Cardiac muscle cell (in vitro differentiated cells and primary cell): ENCODE data around the gene DIS3. TPM values are rescaled to one million over a fixed set of nuclear protein-coding genes. Genes with fewer than 3 reads are reported as not detected.

ENCODE experiments used
- DNase-seq, 2 donors: peaks; one replicate each; pipeline versions ENCODE4 v3.0.0 to v3.0.0-alpha.2; 2010 to 2017; ENCODE audit warnings: low read depth in 1 of 2, low spot score in 1 of 2
- H3K27ac ChIP-seq: fragments of 200-600 bp; sonication (generic); 2 replicates; pipeline ENCODE4 v1.5.1; 2016
- H3K27me3 ChIP-seq: fragments of 200-600 bp; sonication (generic); 2 replicates; pipeline ENCODE4 v1.6.0; 2016; ENCODE audit warnings: control low read depth
- H3K36me3 ChIP-seq: fragments of 200-600 bp; sonication (generic); 2 replicates; pipeline ENCODE4 v1.5.1; 2016; ENCODE audit warnings: control low read depth
- H3K4me1 ChIP-seq: fragments of 200-600 bp; sonication (generic); 2 replicates; pipeline ENCODE4 v1.8.1; 2017; ENCODE audit warnings: low read depth, mild to moderate bottlenecking, mixed run types
- H3K4me3 ChIP-seq: fragments of 200-600 bp; sonication (generic); 2 replicates; pipeline ENCODE4 v1.5.1; 2016; ENCODE audit warnings: mild to moderate bottlenecking
- H3K9me3 ChIP-seq: fragments of 200-600 bp; sonication (generic); 2 replicates; pipeline ENCODE4 v1.5.1; 2017; ENCODE audit warnings: low read depth, mild to moderate bottlenecking, control low read depth
- polyA plus RNA-seq: library from polyadenylated mRNA; unstranded; fragments of >200 nt; fragmentation: Nextera tagmentation; extraction: Ambion mirVana; gene quantifications from 2 replicates; pipeline ENCODE4 v1.2.1, GENCODE V29; 2016
- total RNA-seq: library from RNA; depleted of rRNA; stranded (reverse); fragments of >200 nt; gene quantifications from 2 replicates; pipeline ENCODE4 v1.2.3, GENCODE V29; 2016
- TF ChIP-seq, protein P1 (sequence below): IDR thresholded peaks from 2 replicates; pipeline ENCODE4 v1.5.1; 2012; ENCODE audit warnings: low read depth, mild to moderate bottlenecking, low read length

Gene DIS3
- total and polyA plus RNA-seq, 2 experiments from 2014 or later: 15.3 to 23.3 TPM

DNA sequence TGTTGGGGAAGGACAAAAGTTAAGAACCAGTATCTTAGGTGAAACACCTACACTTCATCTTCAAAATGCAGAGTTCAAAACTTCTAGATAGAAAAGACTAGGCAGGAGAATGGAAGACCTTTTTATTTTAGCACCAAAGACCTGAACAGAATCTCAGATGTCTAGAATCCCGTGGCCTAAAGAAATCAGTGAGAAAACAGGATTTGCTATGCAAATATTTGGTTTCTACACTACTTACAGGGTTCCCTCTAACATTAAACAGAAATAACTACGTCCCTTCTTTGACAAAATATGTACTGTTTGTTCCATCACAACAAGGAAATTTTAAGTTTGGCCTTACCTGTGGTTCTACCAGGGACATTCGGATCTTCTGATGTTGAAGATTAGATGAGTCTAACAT, 21.5 kb downstream of the DIS3 start:
- peaks cover 77% of the 10 kb centered on the region for H3K36me3 ChIP-seq

DNA sequence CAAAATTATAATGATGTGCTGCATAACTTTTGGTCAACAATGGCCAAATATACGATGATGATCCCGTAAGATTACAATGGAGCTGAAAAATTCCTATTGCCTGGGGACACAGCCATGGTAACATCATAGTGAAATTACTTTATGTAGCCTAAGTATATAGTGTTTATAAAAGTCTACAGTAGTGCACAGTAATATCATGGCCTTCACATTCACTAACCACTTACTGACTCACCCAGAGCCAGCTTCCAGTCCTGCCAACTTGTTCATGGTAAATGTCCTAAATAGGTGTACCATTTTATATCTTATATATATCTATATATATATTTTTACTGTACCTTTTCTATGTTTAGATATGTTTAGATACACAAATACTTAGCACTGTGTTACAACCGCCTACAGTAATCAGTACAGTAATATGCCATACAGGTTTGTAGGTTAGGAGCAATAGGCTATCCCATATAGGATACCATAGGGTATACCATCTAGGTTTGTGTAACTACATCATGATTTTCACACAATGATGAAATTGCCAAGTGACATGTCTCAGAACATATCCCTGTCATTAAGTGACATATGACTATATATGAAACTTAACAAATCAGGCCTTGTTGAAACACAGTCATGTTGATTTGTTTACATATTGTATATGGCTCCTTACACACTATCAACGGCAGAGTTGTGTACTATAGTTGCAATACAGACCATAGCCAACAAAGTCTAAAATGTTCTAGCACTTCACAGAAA, 23.7 kb downstream of the DIS3 start:
- H3K27ac ChIP-seq: no peak overlapping the region
- TF ChIP-seq, protein P1, sequence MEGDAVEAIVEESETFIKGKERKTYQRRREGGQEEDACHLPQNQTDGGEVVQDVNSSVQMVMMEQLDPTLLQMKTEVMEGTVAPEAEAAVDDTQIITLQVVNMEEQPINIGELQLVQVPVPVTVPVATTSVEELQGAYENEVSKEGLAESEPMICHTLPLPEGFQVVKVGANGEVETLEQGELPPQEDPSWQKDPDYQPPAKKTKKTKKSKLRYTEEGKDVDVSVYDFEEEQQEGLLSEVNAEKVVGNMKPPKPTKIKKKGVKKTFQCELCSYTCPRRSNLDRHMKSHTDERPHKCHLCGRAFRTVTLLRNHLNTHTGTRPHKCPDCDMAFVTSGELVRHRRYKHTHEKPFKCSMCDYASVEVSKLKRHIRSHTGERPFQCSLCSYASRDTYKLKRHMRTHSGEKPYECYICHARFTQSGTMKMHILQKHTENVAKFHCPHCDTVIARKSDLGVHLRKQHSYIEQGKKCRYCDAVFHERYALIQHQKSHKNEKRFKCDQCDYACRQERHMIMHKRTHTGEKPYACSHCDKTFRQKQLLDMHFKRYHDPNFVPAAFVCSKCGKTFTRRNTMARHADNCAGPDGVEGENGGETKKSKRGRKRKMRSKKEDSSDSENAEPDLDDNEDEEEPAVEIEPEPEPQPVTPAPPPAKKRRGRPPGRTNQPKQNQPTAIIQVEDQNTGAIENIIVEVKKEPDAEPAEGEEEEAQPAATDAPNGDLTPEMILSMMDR: no peak
- no peaks in the 10 kb centered on the region for H3K4me1 ChIP-seq
- no peaks in the 10 kb centered on the region for H3K9me3 ChIP-seq
- H3K4me3 ChIP-seq: no peak overlapping the region
- DNase-seq: no peak
- peaks cover 70% of the 10 kb centered on the region for H3K36me3 ChIP-seq
- H3K27me3 ChIP-seq: no peaks in the 10 kb centered on the region

More for the DNA sequence above, 21.5 kb downstream of the DIS3 start:
- no peaks in the 10 kb centered on the region for H3K4me1 ChIP-seq
- no peak overlapping the region for H3K4me3 ChIP-seq
- TF ChIP-seq, protein P1: no peak
- no peak overlapping the region for H3K27ac ChIP-seq
- H3K9me3 ChIP-seq: no peaks in the 10 kb centered on the region
- no peak for DNase-seq
- no peaks in the 10 kb centered on the region for H3K27me3 ChIP-seq

DNA sequence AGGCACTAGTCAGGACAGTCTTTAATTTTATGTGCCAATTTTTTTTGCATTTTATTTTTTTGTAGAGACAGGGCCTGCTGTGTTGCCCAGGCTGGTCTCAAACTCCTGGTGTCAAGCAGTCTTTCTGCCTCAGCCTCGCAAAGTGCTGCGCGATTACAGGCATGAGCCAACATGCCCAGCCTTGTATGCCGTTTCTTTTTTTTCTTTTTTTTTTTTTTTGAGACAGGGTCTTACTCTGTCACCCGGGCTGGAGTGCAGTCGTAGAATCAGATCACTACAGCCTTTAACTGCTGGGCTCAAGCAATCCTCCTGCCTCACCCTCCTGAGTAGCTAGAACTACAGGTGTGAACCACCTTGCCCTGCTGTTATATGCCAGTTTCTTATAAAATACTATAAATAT, 27.6 kb downstream of the DIS3 start:
- Histone ChIP-seq H3K27me3 (no peaks in the 10 kb centered on the region), H3K27ac (no peak overlapping the region), H3K4me3 (no peak overlapping the region), H3K4me1 (no peaks in the 10 kb centered on the region), H3K36me3 (peaks cover 37% of the 10 kb centered on the region), H3K9me3 (no peaks in the 10 kb centered on the region)
- no peak for DNase-seq
- TF ChIP-seq, protein P1: no peak

DNA sequence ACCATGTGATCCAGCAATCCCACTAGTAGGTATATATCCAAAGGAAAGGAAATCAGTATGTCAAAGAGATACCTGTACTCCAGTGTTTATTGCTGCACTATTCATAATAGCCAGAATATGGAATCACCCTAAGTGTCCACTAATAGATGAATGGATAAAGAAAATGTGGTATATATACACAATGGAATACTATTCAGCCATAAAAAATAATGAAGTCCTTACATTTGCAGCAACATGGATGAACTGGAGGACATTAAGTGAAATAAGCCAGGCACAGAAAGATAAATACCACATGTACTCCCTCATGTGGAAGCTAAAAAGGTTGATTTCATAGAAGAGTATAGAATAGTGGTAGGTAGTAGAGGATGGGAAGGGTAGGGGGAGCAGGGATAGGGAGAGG, 30.5 kb downstream of the DIS3 start:
- TF ChIP-seq, protein P1: no peak
- H3K4me3 ChIP-seq: no peak overlapping the region
- H3K36me3 ChIP-seq: peaks cover 45% of the 10 kb centered on the region
- H3K27me3 ChIP-seq: no peaks in the 10 kb centered on the region
- H3K4me1 ChIP-seq: no peaks in the 10 kb centered on the region
- no peak for DNase-seq
- H3K27ac ChIP-seq: no peak overlapping the region
- H3K9me3 ChIP-seq: no peaks in the 10 kb centered on the region

DNA sequence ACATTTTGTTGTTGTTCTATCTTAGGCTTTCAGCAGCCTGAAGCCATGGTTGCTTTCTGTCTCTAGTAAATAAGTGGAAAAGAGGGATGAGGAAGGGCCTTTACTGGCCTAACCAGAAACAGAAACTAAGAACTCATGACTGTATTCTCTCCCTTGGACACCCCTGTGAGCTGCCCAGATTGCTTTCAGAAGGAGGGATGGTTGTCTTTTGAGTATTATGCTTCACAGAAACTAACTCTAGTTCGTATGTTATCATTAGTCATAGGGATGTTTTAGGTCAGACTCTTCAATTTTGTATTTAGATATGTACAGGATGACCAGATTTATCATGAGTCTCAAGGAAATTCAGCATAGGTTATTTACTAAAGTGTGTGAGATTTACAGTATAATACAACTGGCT, 36.4 kb downstream of the DIS3 start:
- Histone ChIP-seq H3K4me3 (no peak overlapping the region), H3K27me3 (no peaks in the 10 kb centered on the region), H3K9me3 (no peaks in the 10 kb centered on the region), H3K4me1 (no peaks in the 10 kb centered on the region), H3K27ac (no peak overlapping the region), H3K36me3 (peaks cover 29% of the 10 kb centered on the region)
- no peak for DNase-seq
- TF ChIP-seq, protein P1: no peak
